Ectodermal cell (in vitro differentiated cells): Measurements from ENCODE around the gene CEP350.

ENCODE experiments used
- H3K27ac ChIP-seq: 2 replicates; pipeline ENCODE4 v1.7.0; 2013; ENCODE audit warnings: mild to moderate bottlenecking, low read depth, low read length; ENCODE audit not compliant: insufficient read depth, poor library complexity, severe bottlenecking
- H3K27me3 ChIP-seq: 2 replicates; pipeline ENCODE4 v1.7.0; 2013; ENCODE audit warnings: mild to moderate bottlenecking, low read length; ENCODE audit not compliant: insufficient read depth, control insufficient read depth, poor library complexity, severe bottlenecking
- H3K36me3 ChIP-seq: one replicate; pipeline ENCODE4 v1.7.0; 2013; ENCODE audit warnings: low read length; ENCODE audit not compliant: control insufficient read depth, insufficient read depth
- H3K4me1 ChIP-seq: one replicate; pipeline ENCODE4 v1.7.0; 2013; ENCODE audit warnings: low read length; ENCODE audit not compliant: control insufficient read depth, insufficient read depth
- H3K4me3 ChIP-seq: 2 replicates; pipeline ENCODE4 v1.7.0; 2013; ENCODE audit warnings: low read depth, low read length, control low read depth; ENCODE audit not compliant: insufficient read depth
- H3K9me3 ChIP-seq: 2 replicates; pipeline ENCODE4 v1.7.0; 2013; ENCODE audit warnings: mild to moderate bottlenecking, low read length, moderate library complexity; ENCODE audit not compliant: control insufficient read depth
- WGBS, 2 experiments: methylation state at CpG; one replicate each; pipeline ENCODE4 v1.1.7; 2013; ENCODE audit warnings: missing lambda C conversion rate in 2 of 2; 5-methylcytosine and 5-hydroxymethylcytosine counted together

Gene CEP350

DNA sequence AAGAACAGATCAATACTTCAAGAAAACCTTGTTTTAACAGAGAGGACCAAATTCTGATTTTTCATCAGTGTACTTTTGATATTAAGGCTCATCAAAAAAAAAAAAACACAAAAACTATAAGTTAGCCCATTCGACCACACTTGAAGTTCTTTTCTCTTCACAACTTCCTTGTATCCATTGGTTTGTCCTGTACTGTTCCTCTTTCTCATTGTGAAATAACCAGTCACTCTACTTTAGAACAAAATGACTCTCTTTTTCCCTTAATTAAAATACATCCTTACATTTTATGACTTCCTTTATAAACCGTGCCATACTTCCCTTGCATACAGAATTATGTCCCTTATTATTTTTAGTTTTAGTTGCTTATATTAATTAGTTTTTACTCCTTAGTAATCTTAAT is 208.4 kb downstream of the CEP350 start:
- Histone ChIP-seq H3K36me3 (no peaks in the 10 kb centered on the region), H3K4me1 (peaks cover 23% of the 10 kb centered on the region), H3K27ac (no peak overlapping the region), H3K27me3 (no peaks in the 10 kb centered on the region), H3K4me3 (no peak overlapping the region), H3K9me3 (no peaks in the 10 kb centered on the region)
- WGBS, 2 experiments, result 83 to 84% methylated on average over 1 to 2 of the region's 2 CpGs
